ENCODE measurements around the gene SLC25A22.

SLC25A22 gene

GRCh38 chr11:827146-827896 lies 29.2 kb upstream of the SLC25A22 start:
- TF ChIP-seq CTCF (IDR thresholded peaks at IDR 0.05) = no peak
- H3K27ac ChIP-seq = peak overlapping the region in 1 of 2 donors; percentile 38
- H3K27me3 ChIP-seq = peaks cover 0 to 80% of the 10 kb centered on the region in 2 donors
- peaks cover 0 to 92% (median 53%) of the 10 kb centered on the region in 4 donors for H3K4me1 ChIP-seq
- H3K9me3 ChIP-seq = no peaks in the 10 kb centered on the region
- H3K36me3 ChIP-seq = peaks cover 36 to 37% (median 37%) of the 10 kb centered on the region in 3 donors
- H3K4me3 ChIP-seq = peak overlapping the region; percentile 38 to 48
- no peak for DNase-seq
- intact Hi-C loops (cut with DNase I; ENCODE audit: low total_unique reads) = no loop called here

GRCh38 chr11:826836-827145 lies 28.7 kb upstream of the SLC25A22 start:
- H3K27ac ChIP-seq = peak overlapping the region in 1 of 2 donors; percentile 38
- peaks cover 0 to 75% of the 10 kb centered on the region in 2 donors for H3K27me3 ChIP-seq
- peak overlapping the region; percentile 38 to 48 for H3K4me3 ChIP-seq
- TF ChIP-seq CTCF (IDR thresholded peaks at IDR 0.05) = no peak
- no peaks in the 10 kb centered on the region for H3K9me3 ChIP-seq
- DNase-seq = no peak
- intact Hi-C loops (cut with DNase I; ENCODE audit: low total_unique reads) = no loop called here
- H3K4me1 ChIP-seq = peaks cover 0 to 92% (median 52%) of the 10 kb centered on the region in 4 donors
- peaks cover 41 to 42% (median 42%) of the 10 kb centered on the region in 3 donors for H3K36me3 ChIP-seq

GRCh38 chr11:826227-826621 lies 28.1 kb upstream of the SLC25A22 start:
- Histone ChIP-seq H3K27ac (no peak overlapping the region), H3K27me3 (peaks cover 0 to 71% of the 10 kb centered on the region in 2 donors), H3K4me1 (peaks cover 3 to 92% (median 55%) of the 10 kb centered on the region in 4 donors), H3K9me3 (no peaks in the 10 kb centered on the region), H3K36me3 (peaks cover 44 to 47% (median 46%) of the 10 kb centered on the region in 3 donors), H3K4me3 (no peak overlapping the region)
- no peak for TF ChIP-seq CTCF (IDR thresholded peaks at IDR 0.05)
- no peak for DNase-seq
- intact Hi-C loops (cut with DNase I; ENCODE audit: low total_unique reads) = no loop called here

- Histone ChIP-seq H3K4me3 (no peak overlapping the region), H3K4me1 (peaks cover 5 to 92% (median 55%) of the 10 kb centered on the region in 4 donors), H3K9me3 (no peaks in the 10 kb centered on the region), H3K36me3 (peaks cover 44 to 47% (median 46%) of the 10 kb centered on the region in 3 donors), H3K27me3 (peaks cover 0 to 65% of the 10 kb centered on the region in 2 donors), H3K27ac (no peak overlapping the region)
- no peak for DNase-seq
- intact Hi-C loops (cut with DNase I; ENCODE audit: low total_unique reads) = no loop called here
- TF ChIP-seq CTCF (IDR thresholded peaks at IDR 0.05) = no peak
These were observed 27.5 kb upstream of the SLC25A22 start for GRCh38 chr11:825366-826226.

GRCh38 chr11:824942-825341 lies 26.9 kb upstream of the SLC25A22 start:
- H3K4me3 ChIP-seq = no peak overlapping the region
- peaks cover 0 to 59% of the 10 kb centered on the region in 2 donors for H3K27me3 ChIP-seq
- peaks cover 5 to 90% (median 50%) of the 10 kb centered on the region in 4 donors for H3K4me1 ChIP-seq
- no peaks in the 10 kb centered on the region for H3K9me3 ChIP-seq
- DNase-seq = no peak
- no peak overlapping the region for H3K27ac ChIP-seq
- intact Hi-C loops (cut with DNase I; ENCODE audit: low total_unique reads) = no loop called here
- H3K36me3 ChIP-seq = peaks cover 44 to 47% (median 46%) of the 10 kb centered on the region in 3 donors
- TF ChIP-seq CTCF (IDR thresholded peaks at IDR 0.05) = no peak

Measured in tibial artery (tissue), 4 donors.